GM12878 (cell line): ENCODE data around the gene NEDD8. TPM values are rescaled to one million over a fixed set of nuclear protein-coding genes. Genes with fewer than 3 reads are reported as not detected.

Experiments
- IKZF1 ChIP-seq: fragments of 450-650 bp; conservative IDR thresholded peaks from 2 replicates; pipeline ENCODE4 v1.6.1; 2017; ENCODE audit warnings: antibody characterized with exemption, mild to moderate bottlenecking
- JUND ChIP-seq: IDR thresholded peaks from 2 replicates; pipeline ENCODE4 v1.6.1; 2012; ENCODE audit warnings: low read depth, mild to moderate bottlenecking, low read length, improper control_type of control experiment, moderate library complexity
- KDM1A ChIP-seq: fragments of 200-600 bp; sonication (generic); IDR thresholded peaks from 2 replicates; pipeline ENCODE4 v1.6.1; 2016; ENCODE audit warnings: borderline replicate concordance
- KLF5 ChIP-seq: fragments of 450-650 bp; IDR thresholded peaks from 2 replicates; pipeline ENCODE4 v1.6.1; 2014; ENCODE audit warnings: mild to moderate bottlenecking; ENCODE audit not compliant: partially characterized antibody
- MYB ChIP-seq: fragments of 150-350 bp; IDR thresholded peaks from 2 replicates; pipeline ENCODE4 v1.6.1; 2014; ENCODE audit warnings: mild to moderate bottlenecking, low read depth, low read length, borderline replicate concordance
- NFYB ChIP-seq: IDR thresholded peaks from 2 replicates; pipeline ENCODE4 v1.6.1; 2011; ENCODE audit warnings: low read depth, mild to moderate bottlenecking, low read length, improper control_type of control experiment, moderate library complexity; ENCODE audit not compliant: insufficient read depth
- NRF1 ChIP-seq: conservative IDR thresholded peaks from 2 replicates; pipeline ENCODE4 v1.6.1; 2011; ENCODE audit warnings: mild to moderate bottlenecking, low read depth, low read length, improper control_type of control experiment
- PAX5 ChIP-seq: IDR thresholded peaks from 2 replicates; pipeline ENCODE4 v1.6.1; 2011; ENCODE audit warnings: low read depth, low read length, borderline replicate concordance
- POU2F2 ChIP-seq: IDR thresholded peaks from 3 replicates; pipeline ENCODE4 v1.6.1; 2011; ENCODE audit warnings: low read depth, mild to moderate bottlenecking, low read length, borderline replicate concordance
- RBBP5 ChIP-seq: fragments of 200-600 bp; sonication (generic); conservative IDR thresholded peaks from 2 replicates; pipeline ENCODE4 v1.6.1; 2016
- RELA ChIP-seq: fragments of 450-650 bp; IDR thresholded peaks from 2 replicates; pipeline ENCODE4 v1.8.0; 2014; ENCODE audit warnings: borderline replicate concordance; ENCODE audit not compliant: partially characterized antibody
- RUNX3 ChIP-seq: IDR thresholded peaks from 2 replicates; pipeline ENCODE4 v1.6.1; 2012; ENCODE audit warnings: low read length, inconsistent platforms
- SMC3 ChIP-seq: IDR thresholded peaks from 2 replicates; pipeline ENCODE4 v1.6.1; 2011; ENCODE audit warnings: low read length, improper control_type of control experiment, borderline replicate concordance
- SRF ChIP-seq, 2 experiments: IDR thresholded peaks; 2 replicates each; pipeline ENCODE4 v1.6.1; 2011; ENCODE audit warnings: low read depth in 2 of 2, low read length in 2 of 2, mild to moderate bottlenecking in 1 of 2, moderate library complexity in 1 of 2
- TAF1 ChIP-seq: IDR thresholded peaks from 2 replicates; pipeline ENCODE4 v1.6.1; 2011; ENCODE audit warnings: mild to moderate bottlenecking, low read depth, low read length, borderline replicate concordance
- TCF3 ChIP-seq: IDR thresholded peaks from 2 replicates; pipeline ENCODE4 v1.6.1; 2012; ENCODE audit warnings: low read depth, mild to moderate bottlenecking, low read length, borderline replicate concordance; ENCODE audit not compliant: insufficient read depth
- ZBTB4 ChIP-seq: fragments of 450-650 bp; formaldehyde crosslinking; IDR thresholded peaks from 2 replicates; pipeline ENCODE4 v1.4.0; 2022; ENCODE audit warnings: mild to moderate bottlenecking, moderate library complexity
- ZNF217 ChIP-seq: fragments of 450-650 bp; IDR thresholded peaks from 2 replicates; pipeline ENCODE4 v1.6.1; 2017; ENCODE audit warnings: antibody characterized with exemption, mild to moderate bottlenecking
- ZSCAN29 ChIP-seq: fragments of 450-650 bp; IDR thresholded peaks from 2 replicates; pipeline ENCODE4 v1.6.1; 2017; ENCODE audit warnings: mild to moderate bottlenecking, moderate library complexity
- polyA plus RNA-seq, 11 experiments: library from polyadenylated mRNA; depleted of rRNA in 4 of 11; unstranded in 6 of 11; stranded (reverse) in 5 of 11; fragments of >200 nt; fragmentation: Nextera tagmentation in 4 of 11; fragmentation: Illumina TruSeq in 1 of 11; extraction: Ambion mirVana in 4 of 11; extraction: Trizol in 1 of 11; gene quantifications; 1 replicate in 1 of 11; 2 replicates in 10 of 11; pipeline versions ENCODE4 v1.2.1 to v1.2.3, GENCODE V29; 2011 to 2016; ENCODE audit warnings: inconsistent platforms in 2 of 11, missing spikeins in 2 of 11, low read depth in 1 of 11
- total RNA-seq, 4 experiments: library from RNA; depleted of rRNA in 3 of 4; stranded (reverse); fragments of >200 nt in 3 of 4; fragmentation: Illumina TruSeq in 1 of 4; extraction: Trizol in 1 of 4; gene quantifications; 2 replicates each; pipeline versions ENCODE4 v1.2.1 to v1.2.3, GENCODE V29; 2013 to 2021
- TF ChIP-seq, protein P1 (sequence below): fragments of 450-650 bp; IDR thresholded peaks from 2 replicates; pipeline ENCODE4 v1.6.1; 2017; ENCODE audit warnings: mild to moderate bottlenecking, moderate library complexity
- TF ChIP-seq, protein P2 (sequence below): IDR thresholded peaks from 2 replicates; pipeline ENCODE4 v1.6.1; 2011; ENCODE audit warnings: borderline replicate concordance, low read depth, mild to moderate bottlenecking, moderate library complexity, low read length; ENCODE audit not compliant: insufficient read depth, poor library complexity, severe bottlenecking
- TF ChIP-seq, protein P3 (sequence below): IDR thresholded peaks from 2 replicates; pipeline ENCODE4 v1.6.1; 2011; ENCODE audit warnings: mild to moderate bottlenecking, low read depth, low read length, moderate library complexity; ENCODE audit not compliant: insufficient replicate concordance

Gene NEDD8
- total and polyA plus RNA-seq, 10 of the 15 experiments (the other 5 are each of a cell fraction or from before 2014, with no cell fraction given) = 164 to 991 (median 300) TPM

GRCh38 chr14:24274101-24274543 lies 42.0 kb upstream of the NEDD8 start (continued):
- TF ChIP-seq TCF3 = no peak
- peak; percentile 63; the same call in 1 of the 2 replicates for TF ChIP-seq PAX5
- peak; percentile 0; the same call in 1 of the 2 replicates for TF ChIP-seq SMC3
- no peak for TF ChIP-seq RELA
- TF ChIP-seq ZNF217 = no peak
- no peak for TF ChIP-seq KDM1A
- no peak for TF ChIP-seq ZSCAN29
- TF ChIP-seq IKZF1 = peak; percentile 95
- no peak for TF ChIP-seq ZBTB4 (CRISPR knock-in tag)
- TF ChIP-seq, protein P1, sequence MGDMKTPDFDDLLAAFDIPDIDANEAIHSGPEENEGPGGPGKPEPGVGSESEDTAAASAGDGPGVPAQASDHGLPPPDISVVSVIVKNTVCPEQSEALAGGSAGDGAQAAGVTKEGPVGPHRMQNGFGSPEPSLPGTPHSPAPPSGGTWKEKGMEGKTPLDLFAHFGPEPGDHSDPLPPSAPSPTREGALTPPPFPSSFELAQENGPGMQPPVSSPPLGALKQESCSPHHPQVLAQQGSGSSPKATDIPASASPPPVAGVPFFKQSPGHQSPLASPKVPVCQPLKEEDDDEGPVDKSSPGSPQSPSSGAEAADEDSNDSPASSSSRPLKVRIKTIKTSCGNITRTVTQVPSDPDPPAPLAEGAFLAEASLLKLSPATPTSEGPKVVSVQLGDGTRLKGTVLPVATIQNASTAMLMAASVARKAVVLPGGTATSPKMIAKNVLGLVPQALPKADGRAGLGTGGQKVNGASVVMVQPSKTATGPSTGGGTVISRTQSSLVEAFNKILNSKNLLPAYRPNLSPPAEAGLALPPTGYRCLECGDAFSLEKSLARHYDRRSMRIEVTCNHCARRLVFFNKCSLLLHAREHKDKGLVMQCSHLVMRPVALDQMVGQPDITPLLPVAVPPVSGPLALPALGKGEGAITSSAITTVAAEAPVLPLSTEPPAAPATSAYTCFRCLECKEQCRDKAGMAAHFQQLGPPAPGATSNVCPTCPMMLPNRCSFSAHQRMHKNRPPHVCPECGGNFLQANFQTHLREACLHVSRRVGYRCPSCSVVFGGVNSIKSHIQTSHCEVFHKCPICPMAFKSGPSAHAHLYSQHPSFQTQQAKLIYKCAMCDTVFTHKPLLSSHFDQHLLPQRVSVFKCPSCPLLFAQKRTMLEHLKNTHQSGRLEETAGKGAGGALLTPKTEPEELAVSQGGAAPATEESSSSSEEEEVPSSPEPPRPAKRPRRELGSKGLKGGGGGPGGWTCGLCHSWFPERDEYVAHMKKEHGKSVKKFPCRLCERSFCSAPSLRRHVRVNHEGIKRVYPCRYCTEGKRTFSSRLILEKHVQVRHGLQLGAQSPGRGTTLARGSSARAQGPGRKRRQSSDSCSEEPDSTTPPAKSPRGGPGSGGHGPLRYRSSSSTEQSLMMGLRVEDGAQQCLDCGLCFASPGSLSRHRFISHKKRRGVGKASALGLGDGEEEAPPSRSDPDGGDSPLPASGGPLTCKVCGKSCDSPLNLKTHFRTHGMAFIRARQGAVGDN = no peak
- no peak for TF ChIP-seq KLF5
- TF ChIP-seq, protein P2, sequence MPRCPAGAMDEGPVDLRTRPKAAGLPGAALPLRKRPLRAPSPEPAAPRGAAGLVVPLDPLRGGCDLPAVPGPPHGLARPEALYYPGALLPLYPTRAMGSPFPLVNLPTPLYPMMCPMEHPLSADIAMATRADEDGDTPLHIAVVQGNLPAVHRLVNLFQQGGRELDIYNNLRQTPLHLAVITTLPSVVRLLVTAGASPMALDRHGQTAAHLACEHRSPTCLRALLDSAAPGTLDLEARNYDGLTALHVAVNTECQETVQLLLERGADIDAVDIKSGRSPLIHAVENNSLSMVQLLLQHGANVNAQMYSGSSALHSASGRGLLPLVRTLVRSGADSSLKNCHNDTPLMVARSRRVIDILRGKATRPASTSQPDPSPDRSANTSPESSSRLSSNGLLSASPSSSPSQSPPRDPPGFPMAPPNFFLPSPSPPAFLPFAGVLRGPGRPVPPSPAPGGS = peak; percentile 27
- TF ChIP-seq, protein P3, sequence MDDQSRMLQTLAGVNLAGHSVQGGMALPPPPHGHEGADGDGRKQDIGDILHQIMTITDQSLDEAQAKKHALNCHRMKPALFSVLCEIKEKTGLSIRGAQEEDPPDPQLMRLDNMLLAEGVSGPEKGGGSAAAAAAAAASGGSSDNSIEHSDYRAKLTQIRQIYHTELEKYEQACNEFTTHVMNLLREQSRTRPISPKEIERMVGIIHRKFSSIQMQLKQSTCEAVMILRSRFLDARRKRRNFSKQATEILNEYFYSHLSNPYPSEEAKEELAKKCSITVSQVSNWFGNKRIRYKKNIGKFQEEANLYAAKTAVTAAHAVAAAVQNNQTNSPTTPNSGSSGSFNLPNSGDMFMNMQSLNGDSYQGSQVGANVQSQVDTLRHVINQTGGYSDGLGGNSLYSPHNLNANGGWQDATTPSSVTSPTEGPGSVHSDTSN = no peak
- no peak for TF ChIP-seq NRF1
- peak; percentile 55 for TF ChIP-seq RUNX3
- TF ChIP-seq RBBP5 = no peak
- TF ChIP-seq TAF1 = no peak
- TF ChIP-seq POU2F2 = no peak
- peak; percentile 78; the same call in 1 of the 2 replicates for TF ChIP-seq JUND
- no peak for TF ChIP-seq NFYB
- TF ChIP-seq MYB = no peak
- 0 out of 4 replicates have a peak, but pooled peaks of 1 of the 2 experiments have one; percentile 29 for TF ChIP-seq SRF (IDR thresholded peaks at IDR 0.05; ENCODE audit: low read depth in 2 of 2, low read length in 2 of 2)
